Heart right ventricle (tissue), 16 donors: ENCODE measurements around the gene DSE. TPM values are rescaled to one million over a fixed set of nuclear protein-coding genes. Genes with fewer than 3 reads are reported as not detected.

Experiments
- ATAC-seq, 8 donors: fragments of 200-7000 bp; cut with Tn5 transposase; one replicate each; pipeline ENCODE4 v1.9.1; 2020; ENCODE audit warnings: mild to moderate bottlenecking in 8 of 8, moderate library complexity in 8 of 8, moderate number of reproducible peaks in 1 of 8
- DNase-seq, 2 donors: peaks; one replicate each; pipeline ENCODE4 v3.0.0-alpha.2; 2020
- H3K27ac ChIP-seq, 10 donors: fragments of 200-600 bp; sonication (generic) in 2 of 10; one replicate each; pipeline versions ENCODE4 v1.5.0 to v1.8.0; 2020 to 2022; ENCODE audit warnings: mild to moderate bottlenecking in 3 of 10
- H3K27me3 ChIP-seq, 7 donors: fragments of 200-600 bp; one replicate each; pipeline ENCODE4 v1.8.0; 2021 to 2022; ENCODE audit warnings: mild to moderate bottlenecking in 2 of 7
- H3K36me3 ChIP-seq, 9 donors: fragments of 200-600 bp; sonication (generic) in 1 of 9; one replicate each; pipeline versions ENCODE4 v1.5.0 to v1.8.0; 2020 to 2022; ENCODE audit warnings: mild to moderate bottlenecking in 2 of 9
- H3K4me1 ChIP-seq, 9 donors: fragments of 200-600 bp; sonication (generic) in 1 of 9; one replicate each; pipeline versions ENCODE4 v1.5.0 to v1.8.0; 2020 to 2022; ENCODE audit warnings: mild to moderate bottlenecking in 4 of 9
- H3K4me3 ChIP-seq, 10 donors: fragments of 200-600 bp; sonication (generic) in 2 of 10; one replicate each; pipeline versions ENCODE4 v1.5.0 to v1.8.0; 2020 to 2022; ENCODE audit warnings: mild to moderate bottlenecking in 7 of 10, moderate library complexity in 2 of 10
- H3K9me3 ChIP-seq, 11 donors: fragments of 200-600 bp in 10 of 11; sonication (generic) in 2 of 11; one replicate each; pipeline versions ENCODE4 v1.5.0 to v1.8.0; 2013 to 2022; ENCODE audit warnings: mild to moderate bottlenecking in 2 of 11, control low read depth in 1 of 11, moderate library complexity in 1 of 11
- CTCF ChIP-seq, 9 donors: fragments of 200-600 bp; sonication (generic) in 2 of 9; IDR thresholded peaks; one replicate each; pipeline versions ENCODE4 v1.5.0 to v1.8.0; 2021 to 2022; ENCODE audit warnings: antibody characterized with exemption in 9 of 9, mild to moderate bottlenecking in 5 of 9, moderate library complexity in 1 of 9
- WGBS, 2 donors: extraction: QIAGEN DNeasy Blood & Tissue Kit; methylation state at CpG; one replicate each; pipeline ENCODE4 v1.1.7; 2013; ENCODE audit warnings: inconsistent platforms in 1 of 2; 5-methylcytosine and 5-hydroxymethylcytosine counted together
- intact Hi-C, 10 donors: fragments of 100-400 bp; cut with DNase I; formaldehyde crosslinking; loops; one replicate each; pipeline versions ENCODE4 v1.11.1 to v1.14.2; 2022
- polyA plus RNA-seq, 2 donors: library from polyadenylated mRNA; stranded (reverse); fragments of 200-250 nt; gene quantifications; one replicate each; pipeline ENCODE4 v1.2.3, GENCODE V29; 2013
- total RNA-seq, 10 donors: library from RNA; stranded (reverse); fragmentation: NEBNext Ultra II Directional in 3 of 10; extraction: Animal tissue kit (Norgen Biotek cat#: 25700) in 3 of 10; gene quantifications; one replicate each; pipeline versions ENCODE4 v1.2.1 to v1.2.4, GENCODE V29; 2021 to 2023
- donor health status: Arrhythmogenic right ventricular cardiomyopathy.
- donor health status: ischemic (EF 13 %, LVEDD 7.1; RV severe dilation, severe dysfunction).
- donor health status: healthy with polysubstance abuse.
- donor health status: DM: no; HTN: yes; CAD: no.
- donor health status: DM: no; HTN: no; CAD: no.
- donor health status: ischemic (EF 25% LVEDD 6.9; RV normal size, moderate dysfunction).
- donor health status: ischemic (EF 25% LVEDD 5.7; RV mildly dilated, moderate dysfunction).
- donor health status: healthy.
- donor health status: DM: yes; HTN: yes; CAD: no.
- donor health status: Ischemic cardiomyopathy.
- donor health status: ischemic (EF 35%, LVEDD 5.7; RV mildly dilated, moderate dysfunction).
- donor health status: nonischemic (EF 11% LVEDD 7.7; RV severe dilation, severe dysfunction).
- donor health status: DM: yes; HTN: yes; CAD: no.
- donor health status: PGD.
- donor health status: ischemic (EF 29% LVEDD 5.4; RV normal size, mild dysfunction).
- donor health status: nonischemic (EF 23%, LVEDD 6.1; RV moderate dilation, normal function).

DSE gene
- total and polyA plus RNA-seq, 12 donors, result 3.8 to 25.4 (median 11.3) TPM

GRCh38 chr6:116450769-116451740 is 80.3 kb downstream of the DSE start:
- peak in 3 of 8 donors; percentile 33 to 52 (median 52) for ATAC-seq
- Histone ChIP-seq H3K27ac (peak overlapping the region in 1 of 10 donors; percentile 10), H3K4me1 (peaks cover 0 to 53% (median 0%) of the 10 kb centered on the region in 9 donors), H3K9me3 (no peaks in the 10 kb centered on the region), H3K27me3 (no peaks in the 10 kb centered on the region), H3K4me3 (no peak overlapping the region), H3K36me3 (no peaks in the 10 kb centered on the region)
- no peak for TF ChIP-seq CTCF (IDR thresholded peaks at IDR 0.05)
- DNase-seq, result no peak
- 78 to 83% methylated on average over 9 of the region's 9 CpGs for WGBS, 2 donors
- intact Hi-C loops, result no loop called here

GRCh38 chr6:116451916-116452315 is 81.2 kb downstream of the DSE start:
- H3K4me1 ChIP-seq, result peaks cover 0 to 50% (median 0%) of the 10 kb centered on the region in 9 donors
- no peak for DNase-seq
- no peak overlapping the region for H3K27ac ChIP-seq
- no peaks in the 10 kb centered on the region for H3K9me3 ChIP-seq
- no peak for TF ChIP-seq CTCF (IDR thresholded peaks at IDR 0.05)
- no peak overlapping the region for H3K4me3 ChIP-seq
- no peaks in the 10 kb centered on the region for H3K36me3 ChIP-seq
- intact Hi-C loops, result no loop called here
- no peak for ATAC-seq
- no peaks in the 10 kb centered on the region for H3K27me3 ChIP-seq

GRCh38 chr6:116452531-116452930 is 81.8 kb downstream of the DSE start:
- ATAC-seq (no peak), DNase-seq (no peak)
- no peaks in the 10 kb centered on the region for H3K27me3 ChIP-seq
- no peak overlapping the region for H3K4me3 ChIP-seq
- no peaks in the 10 kb centered on the region for H3K36me3 ChIP-seq
- H3K4me1 ChIP-seq, result peaks cover 0 to 49% (median 0%) of the 10 kb centered on the region in 9 donors
- intact Hi-C loops, result no loop called here
- no peak overlapping the region for H3K27ac ChIP-seq
- H3K9me3 ChIP-seq, result no peaks in the 10 kb centered on the region
- TF ChIP-seq CTCF (IDR thresholded peaks at IDR 0.05), result no peak
- 89 to 90% methylated on average over 2 of the region's 2 CpGs for WGBS, 2 donors

GRCh38 chr6:116456106-116456505 is 85.4 kb downstream of the DSE start:
- peaks cover 0 to 29% (median 0%) of the 10 kb centered on the region in 9 donors for H3K4me1 ChIP-seq
- no peak for DNase-seq
- peak overlapping the region in 1 of 10 donors; percentile 81 for H3K27ac ChIP-seq
- no peak for TF ChIP-seq CTCF (IDR thresholded peaks at IDR 0.05)
- no peaks in the 10 kb centered on the region for H3K36me3 ChIP-seq
- H3K4me3 ChIP-seq, result no peak overlapping the region
- H3K9me3 ChIP-seq, result no peaks in the 10 kb centered on the region
- H3K27me3 ChIP-seq, result no peaks in the 10 kb centered on the region
- ATAC-seq, result no peak
- WGBS, 2 donors, result 95 to 96% methylated on average over 3 of the region's 3 CpGs
- intact Hi-C loops, result no loop called here
